HuH-7.5 (cell line): Measurements from ENCODE around the gene EVC.
"Not testable (repeated sequence)": the region's sequence is repeated elsewhere in the genome, so short reads cannot be mapped to it uniquely, and the experiment has no call there.

Experiments
- DNase-seq: peaks from one replicate; pipeline ENCODE4 v3.0.0; 2011; ENCODE audit warnings: low spot score

EVC gene

GRCh38 chr4:5814421-5814820 is 103.4 kb downstream of the EVC start:
- no peak for DNase-seq

GRCh38 chr4:5815641-5816040 is 104.6 kb downstream of the EVC start:
- DNase-seq = no peak

GRCh38 chr4:5816101-5816500 is 105.1 kb downstream of the EVC start:
- no peak for DNase-seq

GRCh38 chr4:5816851-5817375 is 105.9 kb downstream of the EVC start:
- DNase-seq = no peak

GRCh38 chr4:5821665-5822358 is 110.8 kb downstream of the EVC start:
- DNase-seq = no peak

GRCh38 chr4:5822619-5823018 is 111.6 kb downstream of the EVC start:
- DNase-seq = no peak

GRCh38 chr4:5823542-5824211 is 112.7 kb downstream of the EVC start:
- no peak for DNase-seq

GRCh38 chr4:5824227-5824626 is 113.2 kb downstream of the EVC start:
- DNase-seq = no peak

GRCh38 chr4:5824635-5825034 is 113.6 kb downstream of the EVC start:
- DNase-seq = peak; percentile 47

GRCh38 chr4:5825321-5826041 is 114.5 kb downstream of the EVC start:
- no peak for DNase-seq

GRCh38 chr4:5826437-5827107 is 115.6 kb downstream of the EVC start:
- DNase-seq = no peak

GRCh38 chr4:5827108-5828004 is 116.4 kb downstream of the EVC start:
- no peak for DNase-seq

- no peak for DNase-seq
Observed at GRCh38 chr4:5828005-5828391, 117.0 kb downstream of the EVC start.

GRCh38 chr4:5836943-5837342 is 125.9 kb downstream of the EVC start:
- no peak for DNase-seq

GRCh38 chr4:5837483-5837882 is 126.5 kb downstream of the EVC start:
- not testable (repeated sequence) for DNase-seq

GRCh38 chr4:5839332-5839731 is 128.3 kb downstream of the EVC start:
- DNase-seq = no peak

- DNase-seq = no peak
Observed at GRCh38 chr4:5839751-5840674, 129.0 kb downstream of the EVC start.

GRCh38 chr4:5842456-5842855 is 131.5 kb downstream of the EVC start:
- no peak for DNase-seq

- no peak for DNase-seq
Observed at GRCh38 chr4:5843573-5844530, 132.9 kb downstream of the EVC start.
